ENCODE results near the gene CDH26.

Gene CDH26

GRCh38 chr20:59972037-59972801 lies 14.0 kb downstream of the CDH26 start:
- no peak overlapping the region for H3K9ac ChIP-seq (ENCODE audit: low read length)
- no peak overlapping the region for H3K4me3 ChIP-seq (ENCODE audit: low read length)
- no peaks in the 10 kb centered on the region for H3K27me3 ChIP-seq (ENCODE audit: control insufficient read depth, insufficient read depth, low read length)
- no peak overlapping the region for H3K27ac ChIP-seq (ENCODE audit: low read depth, low read length)
- no peaks in the 10 kb centered on the region for H3K36me3 ChIP-seq (ENCODE audit: control insufficient read depth, insufficient read depth, low read length)
- H3K4me1 ChIP-seq (ENCODE audit: control insufficient read depth, insufficient read depth, low read length): peaks cover 6% of the 10 kb centered on the region

GRCh38 chr20:59976156-59976782 lies 18.0 kb downstream of the CDH26 start:
- Histone ChIP-seq H3K4me3 (ENCODE audit: low read length) (no peak overlapping the region), H3K27me3 (ENCODE audit: control insufficient read depth, insufficient read depth, low read length) (no peaks in the 10 kb centered on the region), H3K36me3 (ENCODE audit: control insufficient read depth, insufficient read depth, low read length) (no peaks in the 10 kb centered on the region), H3K4me1 (ENCODE audit: control insufficient read depth, insufficient read depth, low read length) (peaks cover 6% of the 10 kb centered on the region), H3K9ac (ENCODE audit: low read length) (no peak overlapping the region), H3K27ac (ENCODE audit: low read depth, low read length) (no peak overlapping the region)

- Histone ChIP-seq H3K27ac (ENCODE audit: low read depth, low read length) (no peak overlapping the region), H3K27me3 (ENCODE audit: control insufficient read depth, insufficient read depth, low read length) (no peaks in the 10 kb centered on the region), H3K4me3 (ENCODE audit: low read length) (no peak overlapping the region), H3K9ac (ENCODE audit: low read length) (no peak overlapping the region), H3K4me1 (ENCODE audit: control insufficient read depth, insufficient read depth, low read length) (peaks cover 6% of the 10 kb centered on the region), H3K36me3 (ENCODE audit: control insufficient read depth, insufficient read depth, low read length) (no peaks in the 10 kb centered on the region)
Observed at GRCh38 chr20:59977086-59977485, 18.9 kb downstream of the CDH26 start.

GRCh38 chr20:59983076-59983475 lies 24.9 kb downstream of the CDH26 start:
- H3K4me1 ChIP-seq (ENCODE audit: control insufficient read depth, insufficient read depth, low read length): no peaks in the 10 kb centered on the region
- no peaks in the 10 kb centered on the region for H3K36me3 ChIP-seq (ENCODE audit: control insufficient read depth, insufficient read depth, low read length)
- H3K27me3 ChIP-seq (ENCODE audit: control insufficient read depth, insufficient read depth, low read length): no peaks in the 10 kb centered on the region
- H3K27ac ChIP-seq (ENCODE audit: low read depth, low read length): no peak overlapping the region
- H3K4me3 ChIP-seq (ENCODE audit: low read length): no peak overlapping the region
- H3K9ac ChIP-seq (ENCODE audit: low read length): no peak overlapping the region

- Histone ChIP-seq H3K36me3 (ENCODE audit: control insufficient read depth, insufficient read depth, low read length) (no peaks in the 10 kb centered on the region), H3K9ac (ENCODE audit: low read length) (no peak overlapping the region), H3K4me3 (ENCODE audit: low read length) (no peak overlapping the region), H3K4me1 (ENCODE audit: control insufficient read depth, insufficient read depth, low read length) (no peaks in the 10 kb centered on the region), H3K27ac (ENCODE audit: low read depth, low read length) (no peak overlapping the region), H3K27me3 (ENCODE audit: control insufficient read depth, insufficient read depth, low read length) (no peaks in the 10 kb centered on the region)
Observed at GRCh38 chr20:59984541-59984940, 26.3 kb downstream of the CDH26 start.

GRCh38 chr20:59985164-59985563 lies 26.9 kb downstream of the CDH26 start:
- Histone ChIP-seq H3K36me3 (ENCODE audit: control insufficient read depth, insufficient read depth, low read length) (no peaks in the 10 kb centered on the region), H3K4me3 (ENCODE audit: low read length) (no peak overlapping the region), H3K4me1 (ENCODE audit: control insufficient read depth, insufficient read depth, low read length) (no peaks in the 10 kb centered on the region), H3K9ac (ENCODE audit: low read length) (no peak overlapping the region), H3K27ac (ENCODE audit: low read depth, low read length) (no peak overlapping the region), H3K27me3 (ENCODE audit: control insufficient read depth, insufficient read depth, low read length) (no peaks in the 10 kb centered on the region)

GRCh38 chr20:59985864-59986263 lies 27.6 kb downstream of the CDH26 start:
- Histone ChIP-seq H3K4me1 (ENCODE audit: control insufficient read depth, insufficient read depth, low read length) (no peaks in the 10 kb centered on the region), H3K27ac (ENCODE audit: low read depth, low read length) (no peak overlapping the region), H3K9ac (ENCODE audit: low read length) (no peak overlapping the region), H3K27me3 (ENCODE audit: control insufficient read depth, insufficient read depth, low read length) (no peaks in the 10 kb centered on the region), H3K36me3 (ENCODE audit: control insufficient read depth, insufficient read depth, low read length) (no peaks in the 10 kb centered on the region), H3K4me3 (ENCODE audit: low read length) (no peak overlapping the region)

- Histone ChIP-seq H3K4me1 (ENCODE audit: control insufficient read depth, insufficient read depth, low read length) (no peaks in the 10 kb centered on the region), H3K9ac (ENCODE audit: low read length) (no peak overlapping the region), H3K27ac (ENCODE audit: low read depth, low read length) (no peak overlapping the region), H3K36me3 (ENCODE audit: control insufficient read depth, insufficient read depth, low read length) (no peaks in the 10 kb centered on the region), H3K27me3 (ENCODE audit: control insufficient read depth, insufficient read depth, low read length) (no peaks in the 10 kb centered on the region), H3K4me3 (ENCODE audit: low read length) (no peak overlapping the region)
Observed at GRCh38 chr20:59987135-59987534, 28.9 kb downstream of the CDH26 start.

GRCh38 chr20:59988141-59988540 lies 29.9 kb downstream of the CDH26 start:
- H3K27ac ChIP-seq (ENCODE audit: low read depth, low read length): no peak overlapping the region
- H3K4me1 ChIP-seq (ENCODE audit: control insufficient read depth, insufficient read depth, low read length): no peaks in the 10 kb centered on the region

GRCh38 chr20:59992526-59993084 lies 34.4 kb downstream of the CDH26 start:
- Histone ChIP-seq H3K27ac (ENCODE audit: low read depth, low read length) (no peak overlapping the region), H3K27me3 (ENCODE audit: control insufficient read depth, insufficient read depth, low read length) (no peaks in the 10 kb centered on the region), H3K4me3 (ENCODE audit: low read length) (no peak overlapping the region), H3K4me1 (ENCODE audit: control insufficient read depth, insufficient read depth, low read length) (no peaks in the 10 kb centered on the region), H3K36me3 (ENCODE audit: control insufficient read depth, insufficient read depth, low read length) (no peaks in the 10 kb centered on the region), H3K9ac (ENCODE audit: low read length) (no peak overlapping the region)

More at GRCh38 chr20:59988141-59988540, 29.9 kb downstream of the CDH26 start:
- Histone ChIP-seq H3K9ac (ENCODE audit: low read length) (no peak overlapping the region), H3K4me3 (ENCODE audit: low read length) (no peak overlapping the region), H3K27me3 (ENCODE audit: control insufficient read depth, insufficient read depth, low read length) (no peaks in the 10 kb centered on the region), H3K36me3 (ENCODE audit: control insufficient read depth, insufficient read depth, low read length) (no peaks in the 10 kb centered on the region)

- Histone ChIP-seq H3K9ac (ENCODE audit: low read length) (no peak overlapping the region), H3K4me3 (ENCODE audit: low read length) (no peak overlapping the region), H3K4me1 (ENCODE audit: control insufficient read depth, insufficient read depth, low read length) (no peaks in the 10 kb centered on the region), H3K27ac (ENCODE audit: low read depth, low read length) (no peak overlapping the region), H3K36me3 (ENCODE audit: control insufficient read depth, insufficient read depth, low read length) (no peaks in the 10 kb centered on the region), H3K27me3 (ENCODE audit: control insufficient read depth, insufficient read depth, low read length) (no peaks in the 10 kb centered on the region)
Observed at GRCh38 chr20:59993736-59994430, 35.7 kb downstream of the CDH26 start.

GRCh38 chr20:59994697-59995122 lies 36.5 kb downstream of the CDH26 start:
- no peaks in the 10 kb centered on the region for H3K4me1 ChIP-seq (ENCODE audit: control insufficient read depth, insufficient read depth, low read length)
- no peak overlapping the region for H3K27ac ChIP-seq (ENCODE audit: low read depth, low read length)
- H3K27me3 ChIP-seq (ENCODE audit: control insufficient read depth, insufficient read depth, low read length): no peaks in the 10 kb centered on the region
- no peaks in the 10 kb centered on the region for H3K36me3 ChIP-seq (ENCODE audit: control insufficient read depth, insufficient read depth, low read length)
- no peak overlapping the region for H3K9ac ChIP-seq (ENCODE audit: low read length)
- H3K4me3 ChIP-seq (ENCODE audit: low read length): no peak overlapping the region
